ENCODE measurements around the gene SF1.

DNA sequence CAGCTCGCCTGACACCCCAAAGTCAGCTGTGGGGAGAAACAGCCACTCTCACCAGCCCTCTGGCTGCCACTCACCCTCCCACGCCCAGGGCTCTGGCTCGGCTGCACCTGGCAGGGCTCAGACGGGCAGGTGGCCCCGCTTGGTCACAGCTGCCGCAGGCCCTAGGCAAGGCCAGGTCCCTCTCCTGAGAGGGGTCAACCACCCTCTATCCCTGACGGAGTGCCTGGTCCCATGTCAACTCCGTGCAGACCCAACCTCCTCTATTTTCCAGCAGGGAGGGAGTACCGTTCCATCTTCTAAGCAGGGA, 22.8 kb upstream of the SF1 start:
- TF ChIP-seq, protein P1, sequence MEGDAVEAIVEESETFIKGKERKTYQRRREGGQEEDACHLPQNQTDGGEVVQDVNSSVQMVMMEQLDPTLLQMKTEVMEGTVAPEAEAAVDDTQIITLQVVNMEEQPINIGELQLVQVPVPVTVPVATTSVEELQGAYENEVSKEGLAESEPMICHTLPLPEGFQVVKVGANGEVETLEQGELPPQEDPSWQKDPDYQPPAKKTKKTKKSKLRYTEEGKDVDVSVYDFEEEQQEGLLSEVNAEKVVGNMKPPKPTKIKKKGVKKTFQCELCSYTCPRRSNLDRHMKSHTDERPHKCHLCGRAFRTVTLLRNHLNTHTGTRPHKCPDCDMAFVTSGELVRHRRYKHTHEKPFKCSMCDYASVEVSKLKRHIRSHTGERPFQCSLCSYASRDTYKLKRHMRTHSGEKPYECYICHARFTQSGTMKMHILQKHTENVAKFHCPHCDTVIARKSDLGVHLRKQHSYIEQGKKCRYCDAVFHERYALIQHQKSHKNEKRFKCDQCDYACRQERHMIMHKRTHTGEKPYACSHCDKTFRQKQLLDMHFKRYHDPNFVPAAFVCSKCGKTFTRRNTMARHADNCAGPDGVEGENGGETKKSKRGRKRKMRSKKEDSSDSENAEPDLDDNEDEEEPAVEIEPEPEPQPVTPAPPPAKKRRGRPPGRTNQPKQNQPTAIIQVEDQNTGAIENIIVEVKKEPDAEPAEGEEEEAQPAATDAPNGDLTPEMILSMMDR (conservative IDR thresholded peaks at IDR 0.05; ENCODE audit: low read length), result no peak
- TF ChIP-seq EZH2phosphoT487 (IDR thresholded peaks at IDR 0.05; ENCODE audit: borderline replicate concordance), result no peak
